ENCODE data around the gene PARS2.

The PARS2 gene

GRCh38 chr1:54764133-54764921, at the start of gene PARS2:
Gene PARS2 (minus strand): TSS chr1:54764523. CDS start chr1:54759161, 5,362 bp downstream.
- DNase-seq (ENCODE audit: low read depth in 2 of 2): peak; percentile 92 to 96

GRCh38 chr1:54814126-54814498, 49.8 kb upstream of the PARS2 start:
- DNase-seq (ENCODE audit: low read depth in 2 of 2): no peak

GRCh38 chr1:54813485-54814125, 49.3 kb upstream of the PARS2 start:
- DNase-seq (ENCODE audit: low read depth in 2 of 2): no peak

- no peak for DNase-seq (ENCODE audit: low read depth in 2 of 2)
Observed at GRCh38 chr1:54812801-54813484, 48.6 kb upstream of the PARS2 start.

- DNase-seq (ENCODE audit: low read depth in 2 of 2): no peak
Observed at GRCh38 chr1:54811739-54812655, 47.7 kb upstream of the PARS2 start.

GRCh38 chr1:54811066-54811465, 46.7 kb upstream of the PARS2 start:
- DNase-seq (ENCODE audit: low read depth in 2 of 2): no peak

- peak; percentile 44 to 62 for DNase-seq (ENCODE audit: low read depth in 2 of 2)
Observed at GRCh38 chr1:54810153-54810942, 46.0 kb upstream of the PARS2 start.

GRCh38 chr1:54809496-54810074, 45.3 kb upstream of the PARS2 start:
- DNase-seq (ENCODE audit: low read depth in 2 of 2): no peak

- DNase-seq (ENCODE audit: low read depth in 2 of 2): no peak
Observed at GRCh38 chr1:54808443-54809207, 44.3 kb upstream of the PARS2 start.

- DNase-seq (ENCODE audit: low read depth in 2 of 2): no peak
Observed at GRCh38 chr1:54807756-54808155, 43.4 kb upstream of the PARS2 start.

GRCh38 chr1:54806931-54807611, 42.7 kb upstream of the PARS2 start:
- DNase-seq (ENCODE audit: low read depth in 2 of 2): no peak

- DNase-seq (ENCODE audit: low read depth in 2 of 2): no peak
Observed at GRCh38 chr1:54805981-54806381, 41.7 kb upstream of the PARS2 start.

GRCh38 chr1:54805466-54805865, 41.1 kb upstream of the PARS2 start:
- no peak for DNase-seq (ENCODE audit: low read depth in 2 of 2)

- no peak for DNase-seq (ENCODE audit: low read depth in 2 of 2)
Observed at GRCh38 chr1:54804471-54805132, 40.3 kb upstream of the PARS2 start.

- DNase-seq (ENCODE audit: low read depth in 2 of 2): no peak
Observed at GRCh38 chr1:54803761-54804470, 39.6 kb upstream of the PARS2 start.

GRCh38 chr1:54800899-54801759, 36.8 kb upstream of the PARS2 start, which contains the start of gene TTC22:
Gene TTC22 (minus strand): TSS chr1:54801323. CDS start chr1:54801163, 160 bp downstream.
- DNase-seq (ENCODE audit: low read depth in 2 of 2): peak; percentile 47 to 51
